AG09309 (cell line): ENCODE data around the gene CDH4.

Source experiments
- DNase-seq: peaks from one replicate; pipeline ENCODE4 v3.0.0-alpha.2; 2010; ENCODE audit warnings: low read depth
- H3K4me3 ChIP-seq: 2 replicates; pipeline ENCODE4 v1.5.1; 2011; ENCODE audit warnings: mild to moderate bottlenecking, low read depth, low read length, moderate library complexity; ENCODE audit not compliant: control insufficient read depth
- CTCF ChIP-seq: IDR thresholded peaks from 2 replicates; pipeline ENCODE4 v1.5.1; 2011; ENCODE audit warnings: mild to moderate bottlenecking, low read depth, low read length, inconsistent platforms; ENCODE audit not compliant: insufficient read depth, control insufficient read depth; ENCODE audit errors: missing control alignments

The CDH4 gene

DNA sequence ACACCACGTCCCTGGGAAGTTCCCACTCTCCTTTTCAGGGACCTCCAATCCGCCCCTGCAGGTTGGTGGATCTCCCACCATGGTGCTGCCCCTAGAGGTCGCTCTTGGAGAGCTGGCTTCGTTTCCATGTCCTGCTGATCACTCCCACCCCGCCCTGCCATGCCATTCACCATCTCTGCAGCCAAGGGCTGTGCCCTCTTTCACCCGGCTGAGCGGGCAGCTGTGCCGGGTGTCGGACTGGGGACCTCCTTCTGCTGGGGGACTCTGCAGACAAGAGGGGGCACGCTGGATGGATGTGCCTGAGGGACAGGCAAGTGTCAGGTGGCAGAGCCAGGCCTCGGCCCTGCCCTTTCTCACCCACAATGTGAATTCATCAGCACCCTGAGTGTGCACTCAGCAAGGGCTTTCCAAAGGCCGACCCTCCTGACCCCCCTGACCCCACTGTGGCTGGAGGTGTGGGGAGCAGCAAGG lies 347.0 kb downstream of the CDH4 start:
- no peak overlapping the region for H3K4me3 ChIP-seq
- DNase-seq: no peak
- peak; percentile 11 for TF ChIP-seq CTCF

GRCh38 chr20:61599541-61599992 lies 347.5 kb downstream of the CDH4 start:
- TF ChIP-seq CTCF: no peak
- no peak for DNase-seq

DNA sequence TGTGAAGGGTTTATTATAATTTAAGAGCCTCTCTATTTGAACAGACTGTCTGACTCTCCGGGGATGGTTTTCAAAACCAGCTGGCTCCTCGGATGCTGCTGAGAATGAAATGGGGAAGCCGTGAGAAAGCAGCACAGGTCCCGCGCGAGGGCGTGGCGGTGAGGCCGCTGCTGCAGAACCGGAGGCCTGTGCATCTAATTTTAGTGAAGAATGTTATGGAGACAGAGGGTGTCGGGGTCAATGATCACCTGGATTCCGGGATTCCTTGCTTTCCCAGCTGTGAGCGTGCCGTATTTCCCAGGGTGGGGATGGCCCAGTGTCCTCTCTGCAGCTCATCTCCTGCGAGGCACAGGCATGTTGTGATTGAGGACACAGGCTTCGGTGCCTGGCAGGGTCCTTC lies 348.0 kb downstream of the CDH4 start:
- no peak for TF ChIP-seq CTCF
- no peak for DNase-seq
- H3K4me3 ChIP-seq: no peak overlapping the region

More at GRCh38 chr20:61599541-61599992, 347.5 kb downstream of the CDH4 start:
- no peak overlapping the region for H3K4me3 ChIP-seq

DNA sequence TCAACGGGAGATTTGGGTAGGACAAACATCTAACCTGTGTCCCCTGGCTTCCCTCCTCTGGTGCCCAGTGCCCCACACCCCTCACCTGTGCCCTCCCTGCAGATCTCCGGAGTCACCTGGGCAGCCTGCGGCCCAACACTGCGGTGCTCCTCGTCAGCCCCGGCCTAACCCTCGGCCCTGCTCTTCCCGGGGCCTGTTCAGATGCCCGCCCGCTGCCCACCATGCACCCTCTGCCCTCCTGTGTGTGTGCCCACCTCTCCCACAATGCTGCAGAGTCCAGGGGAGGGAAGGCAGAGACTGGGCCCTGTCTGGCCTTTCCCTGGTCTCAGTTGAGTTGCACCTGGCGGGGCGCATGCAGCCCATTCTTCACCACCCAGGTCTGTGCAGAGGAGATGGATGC lies 349.3 kb downstream of the CDH4 start:
- TF ChIP-seq CTCF: no peak
- no peak for DNase-seq
- no peak overlapping the region for H3K4me3 ChIP-seq

DNA sequence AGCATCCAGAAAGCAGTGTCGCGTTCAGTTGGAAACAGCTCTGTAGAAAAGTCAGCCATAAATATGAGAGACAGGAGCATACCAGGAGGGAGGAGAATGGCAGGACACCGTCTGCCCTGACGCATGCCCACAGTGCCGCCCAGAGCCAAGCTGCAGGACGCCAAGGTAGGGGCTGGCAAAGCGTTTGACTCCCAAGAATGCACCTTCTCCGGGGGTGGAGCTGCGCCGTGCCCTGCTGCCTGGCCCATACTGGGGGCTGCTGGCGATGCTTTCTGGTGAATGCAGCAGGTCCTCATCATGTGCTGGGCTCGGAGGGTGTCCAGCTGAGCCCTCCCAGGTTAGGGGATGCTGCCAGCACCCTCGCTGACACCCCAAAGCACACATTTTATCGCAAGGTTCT lies 349.8 kb downstream of the CDH4 start:
- DNase-seq: no peak
- TF ChIP-seq CTCF: no peak
- no peak overlapping the region for H3K4me3 ChIP-seq

DNA sequence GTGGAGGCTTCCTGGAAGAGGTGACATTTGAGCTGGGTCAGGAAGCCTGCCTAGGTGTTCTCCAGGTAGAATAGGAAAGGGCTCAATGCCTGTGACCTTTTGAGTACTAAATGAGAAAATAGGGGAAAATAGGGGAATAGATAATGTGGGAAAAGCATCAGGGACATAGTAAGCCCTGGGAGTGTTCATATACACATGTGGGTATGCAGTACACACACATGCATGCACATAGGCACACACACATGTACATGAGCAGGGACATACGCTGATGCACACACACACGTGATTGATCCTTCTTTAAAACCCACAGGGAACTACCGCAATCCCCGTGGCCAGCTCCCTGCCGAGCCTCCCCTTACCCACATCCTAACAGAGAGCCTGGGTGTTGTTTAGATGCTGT lies 351.7 kb downstream of the CDH4 start:
- DNase-seq: no peak
- no peak for TF ChIP-seq CTCF
- no peak overlapping the region for H3K4me3 ChIP-seq

- DNase-seq: no peak
- TF ChIP-seq CTCF: no peak
- no peak overlapping the region for H3K4me3 ChIP-seq
Measured at GRCh38 chr20:61604549-61604948, 352.5 kb downstream of the CDH4 start.
